H9 (cell line): ENCODE measurements around the gene TFAP2A. TPM values are rescaled to one million over a fixed set of nuclear protein-coding genes. Genes with fewer than 3 reads are reported as not detected.
A peak's percentile ranks its signal among the peaks of the same experiment; 100 is the strongest.

ENCODE experiments used
- DNase-seq: peaks from one replicate; pipeline ENCODE4 v3.0.0-alpha.2; 2017
- H2AFZ ChIP-seq: one replicate; pipeline ENCODE4 v1.6.1; 2013; ENCODE audit warnings: mild to moderate bottlenecking, low read length, control low read depth, moderate library complexity
- H2AK5ac ChIP-seq: 2 replicates; pipeline ENCODE4 v1.6.1; 2013; ENCODE audit warnings: low read length, control low read depth, mixed read lengths; ENCODE audit not compliant: insufficient read length
- H2BK120ac ChIP-seq: one replicate; pipeline ENCODE4 v1.6.1; 2013; ENCODE audit warnings: low read depth, mild to moderate bottlenecking, low read length, control low read depth, inconsistent platforms; ENCODE audit not compliant: poor library complexity, severe bottlenecking
- H2BK12ac ChIP-seq: 2 replicates; pipeline ENCODE4 v1.6.1; 2013; ENCODE audit warnings: low read length, control low read depth, mixed read lengths, low read depth; ENCODE audit not compliant: insufficient read length
- H2BK15ac ChIP-seq: 2 replicates; pipeline ENCODE4 v1.6.1; 2013; ENCODE audit warnings: low read depth, low read length, control low read depth
- H2BK20ac ChIP-seq: one replicate; pipeline ENCODE4 v1.6.1; 2013; ENCODE audit warnings: low read depth, mild to moderate bottlenecking, low read length, control low read depth, inconsistent platforms; ENCODE audit not compliant: poor library complexity, severe bottlenecking
- H2BK5ac ChIP-seq: 2 replicates; pipeline ENCODE4 v1.6.1; 2013; ENCODE audit warnings: low read length, control low read depth, mixed read lengths; ENCODE audit not compliant: insufficient read length
- H3K14ac ChIP-seq: 2 replicates; pipeline ENCODE4 v1.6.1; 2013; ENCODE audit warnings: low read length, control low read depth; ENCODE audit not compliant: insufficient read depth
- H3K18ac ChIP-seq: 2 replicates; pipeline ENCODE4 v1.6.1; 2013; ENCODE audit warnings: low read depth, mild to moderate bottlenecking, mixed read lengths, low read length, control low read depth; ENCODE audit not compliant: insufficient read length
- H3K23ac ChIP-seq: 2 replicates; pipeline ENCODE4 v1.6.1; 2013; ENCODE audit warnings: low read length, control low read depth, mixed read lengths, low read depth; ENCODE audit not compliant: insufficient read length
- H3K23me2 ChIP-seq: 2 replicates; pipeline ENCODE4 v1.6.1; 2013; ENCODE audit warnings: low read depth, mild to moderate bottlenecking, mixed read lengths, low read length, control low read depth; ENCODE audit not compliant: insufficient read length, poor library complexity, severe bottlenecking
- H3K27ac ChIP-seq: 2 replicates; pipeline ENCODE4 v1.5.1; 2013; ENCODE audit warnings: low read length, control low read depth, mixed read lengths, low read depth; ENCODE audit not compliant: insufficient read length
- H3K27me3 ChIP-seq: 2 replicates; pipeline ENCODE4 v1.6.1; 2013; ENCODE audit warnings: low read length, control low read depth, inconsistent platforms; ENCODE audit not compliant: insufficient read depth
- H3K4ac ChIP-seq: 2 replicates; pipeline ENCODE4 v1.6.1; 2013; ENCODE audit warnings: low read depth, mild to moderate bottlenecking, control low read depth, inconsistent platforms, low read length, moderate library complexity
- H3K4me1 ChIP-seq: 2 replicates; pipeline ENCODE4 v1.6.1; 2013; ENCODE audit warnings: low read length, control low read depth, inconsistent platforms; ENCODE audit not compliant: insufficient read depth
- H3K4me2 ChIP-seq: 2 replicates; pipeline ENCODE4 v1.6.1; 2013; ENCODE audit warnings: low read length, control low read depth, mixed read lengths; ENCODE audit not compliant: insufficient read length, insufficient read depth
- H3K56ac ChIP-seq: 2 replicates; pipeline ENCODE4 v1.6.1; 2013; ENCODE audit warnings: low read depth, mild to moderate bottlenecking, mixed read lengths, low read length, control low read depth; ENCODE audit not compliant: insufficient read length
- H3K79me1 ChIP-seq: 2 replicates; pipeline ENCODE4 v1.6.1; 2013; ENCODE audit warnings: low read depth, mild to moderate bottlenecking, moderate library complexity, low read length, control low read depth, inconsistent platforms; ENCODE audit not compliant: insufficient read depth, poor library complexity, severe bottlenecking
- H3K79me2 ChIP-seq: 2 replicates; pipeline ENCODE4 v1.6.1; 2013; ENCODE audit warnings: low read length, control low read depth, inconsistent platforms; ENCODE audit not compliant: insufficient read depth
- H3K9ac ChIP-seq: 2 replicates; pipeline ENCODE4 v1.6.1; 2013; ENCODE audit warnings: low read length, control low read depth, mixed read lengths; ENCODE audit not compliant: insufficient read length; ENCODE audit errors: extremely low read depth
- H3K9me3 ChIP-seq: one replicate; pipeline ENCODE4 v1.6.1; 2013; ENCODE audit warnings: low read depth, low read length, inconsistent platforms; ENCODE audit not compliant: control insufficient read depth
- H3T11ph ChIP-seq: one replicate; pipeline ENCODE4 v1.6.1; 2013; ENCODE audit warnings: mild to moderate bottlenecking, low read length, control low read depth, inconsistent platforms
- H4K20me1 ChIP-seq: one replicate; pipeline ENCODE4 v1.6.1; 2013; ENCODE audit not compliant: control insufficient read depth, insufficient read length, insufficient read depth
- H4K5ac ChIP-seq: 2 replicates; pipeline ENCODE4 v1.6.1; 2013; ENCODE audit warnings: low read depth, mild to moderate bottlenecking, mixed read lengths, low read length, control low read depth; ENCODE audit not compliant: insufficient read length
- H4K8ac ChIP-seq: replicated peaks from 2 replicates; pipeline ENCODE4 v1.6.1; 2013; ENCODE audit warnings: low read length, control low read depth, mixed read lengths, low read depth; ENCODE audit not compliant: insufficient read length
- H4K91ac ChIP-seq: 2 replicates; pipeline ENCODE4 v1.6.1; 2013; ENCODE audit warnings: low read depth, mild to moderate bottlenecking, moderate library complexity, mixed read lengths, low read length, control low read depth; ENCODE audit not compliant: insufficient read length
- H3K27ac Mint-ChIP-seq, 3 experiments: 2 replicates in 2 of 3; 3 replicates in 1 of 3; pipeline ENCODE4 v1.8.0; 2020 to 2021; ENCODE audit warnings: mixed read lengths in 3 of 3, mild to moderate bottlenecking in 1 of 3, moderate library complexity in 1 of 3
- H3K27me3 Mint-ChIP-seq: 2 replicates; pipeline ENCODE4 v1.8.0; 2021; ENCODE audit warnings: low read depth, mild to moderate bottlenecking, moderate library complexity, mixed read lengths
- H3K36me3 Mint-ChIP-seq, 3 experiments: 2 replicates in 2 of 3; 3 replicates in 1 of 3; pipeline ENCODE4 v1.8.0; 2020 to 2021; ENCODE audit warnings: low read depth in 3 of 3, mixed read lengths in 3 of 3; ENCODE audit not compliant: insufficient read depth in 1 of 3
- H3K4me1 Mint-ChIP-seq, 2 experiments: 2 replicates each; pipeline ENCODE4 v1.8.0; 2020; ENCODE audit warnings: mixed read lengths in 2 of 2
- H3K4me3 Mint-ChIP-seq, 2 experiments: 2 replicates in 1 of 2; 3 replicates in 1 of 2; pipeline ENCODE4 v1.8.0; 2020 to 2021; ENCODE audit warnings: mild to moderate bottlenecking in 2 of 2, mixed read lengths in 2 of 2, moderate library complexity in 1 of 2
- H3K9me3 Mint-ChIP-seq, 2 experiments: 2 replicates in 1 of 2; 3 replicates in 1 of 2; pipeline ENCODE4 v1.8.0; 2020; ENCODE audit warnings: mild to moderate bottlenecking in 2 of 2, mixed read lengths in 2 of 2, moderate library complexity in 1 of 2
- CTCF ChIP-seq: fragments of 200-600 bp; sonication (generic); conservative IDR thresholded peaks from 3 replicates; pipeline ENCODE4 v1.8.0; 2021; ENCODE audit warnings: antibody characterized with exemption, mild to moderate bottlenecking
- WGBS: extraction: QIAGEN DNeasy Blood & Tissue Kit; methylation state at CpG from one replicate; pipeline ENCODE4 v1.1.7; 2013; ENCODE audit warnings: missing lambda C conversion rate, low lambda C conversion rate, mixed read lengths; ENCODE audit not compliant: insufficient read length; ENCODE audit errors: extremely low coverage; 5-methylcytosine and 5-hydroxymethylcytosine counted together
- total RNA-seq: library from RNA; stranded (reverse); gene quantifications from 2 replicates; pipeline ENCODE4 v1.2.1, GENCODE V29; 2021

Gene TFAP2A
- total RNA-seq, 1 experiment from 2014 or later = 2.6 TPM

GRCh38 chr6:10410207-10411050, 4.4 kb downstream of the TFAP2A start:
- Histone ChIP-seq H2BK120ac (no peak overlapping the region), H4K20me1 (no peaks in the 10 kb centered on the region), H3K27me3 (peaks cover 78% of the 10 kb centered on the region), H3K23ac (no peak overlapping the region), H2BK5ac (no peak overlapping the region), H3K79me1 (no peaks in the 10 kb centered on the region), H3K4me2 (peak overlapping the region; percentile 39), H3T11ph (no peak overlapping the region), H3K4ac (no peak overlapping the region), H2AFZ (no peak overlapping the region), H4K91ac (no peak overlapping the region), H3K9ac (no peak overlapping the region), H3K79me2 (no peaks in the 10 kb centered on the region), H2BK15ac (no peak overlapping the region), H3K9me3 (no peaks in the 10 kb centered on the region), H3K27ac (no peak overlapping the region), H3K14ac (no peak overlapping the region), H3K56ac (no peak overlapping the region), H2AK5ac (no peak overlapping the region), H4K5ac (no peak overlapping the region), H3K4me1 (peaks cover 3% of the 10 kb centered on the region; the same call in 1 of the 2 replicates), H2BK12ac (no peak overlapping the region), H4K8ac (no peak overlapping the region), H2BK20ac (no peak overlapping the region), H3K18ac (no peak overlapping the region), H3K23me2 (peaks cover 16% of the 10 kb centered on the region)
- TF ChIP-seq CTCF = no peak
- whole genome bisulfite sequencing = no CpG with 5 or more reads among the region's 36 CpGs
- Mint-ChIP-seq H3K4me1 (peaks cover 50 to 78% of the 10 kb centered on the region in 2 experiments), H3K36me3 (peaks cover 0 to 4% (median 0%) of the 10 kb centered on the region in 3 experiments; a peak in 1 of 7 replicates), H3K27me3 (peaks cover 99% of the 10 kb centered on the region), H3K4me3 (peak overlapping the region in 1 of 2 experiments; percentile 68; a peak in 3 of 5 replicates), H3K27ac (no peak overlapping the region), H3K9me3 (peaks cover 0 to 11% of the 10 kb centered on the region in 2 experiments; a peak in 2 of 5 replicates)
- no peak for DNase-seq
